Endothelial cell of umbilical vein (primary cell): ENCODE results near the gene JAGN1. TPM values are rescaled to one million over a fixed set of nuclear protein-coding genes. Genes with fewer than 3 reads are reported as not detected.

Source experiments
- BruUV-seq: library from RNA; stranded (reverse); fragments of 400-500 nt; replicated peaks from 2 replicates; lab custom pipeline; 2021; lab: Mats Ljungman, UMichigan
- CTCF ChIA-PET: fragments of 300-600, 350-600 bp; sonication (Branson Sonifier 250); formaldehyde crosslinking; loops from one replicate; lab custom pipeline; 2021; ENCODE audit warnings: antibody characterized with exemption, inconsistent platforms; lab: Charles Lee
- POLR2A ChIA-PET: fragments of 300-600, 350-600 bp; sonication (Branson Sonifier 250); formaldehyde crosslinking; loops from one replicate; lab custom pipeline; 2021; ENCODE audit warnings: antibody characterized with exemption, inconsistent platforms; lab: Charles Lee
- DNase-seq: peaks from one replicate; pipeline ENCODE4 v3.0.0-alpha.2; 2011; ENCODE audit warnings: low read depth, low spot score
- FAIRE-seq: peaks from 2 replicates; lab custom pipeline; 2011; peaks lifted over from hg19 to GRCh38; lab: Jason Lieb, UNC
- H2AFZ ChIP-seq: 2 replicates; pipeline ENCODE4 v1.6.0; 2012; ENCODE audit warnings: low read depth, low read length, control low read depth, inconsistent platforms
- H3K27ac ChIP-seq: 2 replicates; pipeline ENCODE4 v1.5.1; 2011; ENCODE audit warnings: low read depth, mild to moderate bottlenecking, control low read depth, low read length, moderate library complexity; ENCODE audit not compliant: insufficient read depth
- H3K27me3 ChIP-seq, 2 experiments: 2 replicates each; pipeline versions ENCODE4 v1.6.0 to v1.6.1; 2011; ENCODE audit warnings: low read length in 2 of 2, mixed read lengths in 1 of 2; ENCODE audit not compliant: control insufficient read depth in 2 of 2, insufficient read depth in 2 of 2
- H3K36me3 ChIP-seq, 2 experiments: 2 replicates in 1 of 2; 3 replicates in 1 of 2; pipeline ENCODE4 v1.5.1; 2011; ENCODE audit warnings: low read length in 2 of 2, mild to moderate bottlenecking in 1 of 2, moderate library complexity in 1 of 2; ENCODE audit not compliant: control insufficient read depth in 2 of 2, insufficient read depth in 2 of 2; ENCODE audit errors: extremely low read depth in 1 of 2
- H3K4me1 ChIP-seq: 3 replicates; pipeline ENCODE4 v1.5.1; 2011; ENCODE audit warnings: mild to moderate bottlenecking, low read length; ENCODE audit not compliant: control insufficient read depth, insufficient read depth; ENCODE audit errors: extremely low read depth
- H3K4me2 ChIP-seq: 2 replicates; pipeline ENCODE4 v1.6.1; 2011; ENCODE audit warnings: low read length, control low read depth, mixed read lengths; ENCODE audit not compliant: insufficient read depth
- H3K4me3 ChIP-seq, 3 experiments: fragments of 200-600 bp in 1 of 3; sonication (generic), shearing (Covaris generic) in 1 of 3; replicated peaks in 1 of 3; 2 replicates each; pipeline ENCODE4 v1.5.1; 2011 to 2016; ENCODE audit warnings: control low read depth in 3 of 3, low read length in 3 of 3, mild to moderate bottlenecking in 2 of 3, inconsistent platforms in 1 of 3, low read depth in 1 of 3, moderate library complexity in 1 of 3; ENCODE audit not compliant: insufficient read depth in 1 of 3
- H3K79me2 ChIP-seq: 2 replicates; pipeline ENCODE4 v1.6.0; 2012; ENCODE audit warnings: low read length, inconsistent platforms; ENCODE audit not compliant: control insufficient read depth, insufficient read depth
- H3K9ac ChIP-seq: replicated peaks from 2 replicates; pipeline ENCODE3; 2011; ENCODE audit warnings: low read length, control low read depth; ENCODE audit not compliant: insufficient read depth; ENCODE audit errors: extremely low read depth
- H3K9me1 ChIP-seq: replicated peaks from 3 replicates; pipeline ENCODE4 v1.6.0; 2011; ENCODE audit warnings: mild to moderate bottlenecking, low read length; ENCODE audit not compliant: control insufficient read depth, insufficient read depth; ENCODE audit errors: extremely low read depth
- H3K9me3 ChIP-seq: replicated peaks from 2 replicates; pipeline ENCODE4 v1.5.1; 2012; ENCODE audit warnings: low read length, inconsistent platforms; ENCODE audit not compliant: control insufficient read depth, insufficient read depth
- H4K20me1 ChIP-seq: replicated peaks from 2 replicates; pipeline ENCODE3; 2011; ENCODE audit warnings: mild to moderate bottlenecking, low read length; ENCODE audit not compliant: control insufficient read depth, insufficient read depth; ENCODE audit errors: extremely low read depth
- CTCF ChIP-seq, 2 donors: IDR thresholded peaks; 1 replicate in 1 of 2; 2 replicates in 1 of 2; pipeline ENCODE4 v1.5.1; 2011; ENCODE audit warnings: low read length in 2 of 2, mild to moderate bottlenecking in 2 of 2, moderate library complexity in 2 of 2, control low read depth in 1 of 2, inconsistent platforms in 1 of 2, low read depth in 1 of 2; ENCODE audit not compliant: insufficient read depth in 1 of 2; ENCODE audit errors: extremely low read depth in 1 of 2
- EZH2 ChIP-seq: IDR thresholded peaks from 2 replicates; pipeline ENCODE4 v1.6.1; 2012; ENCODE audit warnings: borderline replicate concordance, low read depth, mild to moderate bottlenecking, moderate library complexity, low read length, inconsistent platforms; ENCODE audit not compliant: severe bottlenecking
- FOS ChIP-seq: IDR thresholded peaks from 2 replicates; pipeline ENCODE4 v1.6.1; 2011; ENCODE audit warnings: mild to moderate bottlenecking, low read length, moderate library complexity, borderline replicate concordance; ENCODE audit not compliant: insufficient read depth
- JUN ChIP-seq: IDR thresholded peaks from 2 replicates; pipeline ENCODE4 v1.6.1; 2011; ENCODE audit warnings: borderline replicate concordance, low read depth; ENCODE audit not compliant: insufficient read length, insufficient read depth
- MAX ChIP-seq: IDR thresholded peaks from 2 replicates; pipeline ENCODE4 v1.6.1; 2011; ENCODE audit not compliant: insufficient read depth, insufficient read length
- MYC ChIP-seq: IDR thresholded peaks from one replicate; pipeline ENCODE4 v1.6.1; 2011; ENCODE audit warnings: mild to moderate bottlenecking, low read depth, low read length
- POLR2A ChIP-seq: IDR thresholded peaks from 2 replicates; pipeline ENCODE4 v1.6.1; 2012; ENCODE audit warnings: low read depth, mild to moderate bottlenecking, control low read depth, low read length
- POLR2AphosphoS5 ChIP-seq: IDR thresholded peaks from 2 replicates; pipeline ENCODE4 v1.6.1; 2012; ENCODE audit warnings: low read depth, mild to moderate bottlenecking, control low read depth, low read length, moderate library complexity; ENCODE audit not compliant: insufficient read depth
- dilution Hi-C: fragments of 300-500 bp; cut with MboI; formaldehyde crosslinking; loops from one replicate; pipeline ENCODE4 v1.15.0; 2019; ENCODE audit warnings: low sequenced_read_pairs; ENCODE audit not compliant: extremely low pct_ligation_motif_present
- intact Hi-C: fragments of 100-400 bp; cut with micrococcal nuclease; formaldehyde crosslinking; loops from one replicate; pipeline ENCODE4 v1.10.0; 2022
- polyA plus RNA-seq, 4 experiments: library from polyadenylated mRNA; depleted of rRNA in 3 of 4; stranded (reverse) in 3 of 4; unstranded in 1 of 4; fragments of >200 nt; gene quantifications; 2 replicates each; pipeline versions ENCODE4 v1.2.1 to v1.2.3, GENCODE V29; 2011 to 2012; ENCODE audit warnings: missing spikeins in 1 of 4
- total RNA-seq: library from RNA; stranded (reverse); gene quantifications from 2 replicates; pipeline ENCODE4 v1.2.3, GENCODE V29; 2021

The JAGN1 gene
- total and polyA plus RNA-seq, 2 donors (not counting 3 experiments of a cell fraction or from before 2014, with no cell fraction given): 29.6 to 46.5 TPM

GRCh38 chr3:9876991-9877390, 13.4 kb upstream of the JAGN1 start:
- no peak overlapping the region for H3K27ac ChIP-seq
- H3K9me1 ChIP-seq: no peaks in the 10 kb centered on the region
- H3K79me2 ChIP-seq: no peaks in the 10 kb centered on the region
- BruUV-seq: no TSS peak
- intact Hi-C loops (no loop called here), dilution Hi-C loops (no loop called here)
- no peak overlapping the region for H2AFZ ChIP-seq
- H3K36me3 ChIP-seq: no peaks in the 10 kb centered on the region
- no peaks in the 10 kb centered on the region for H3K4me1 ChIP-seq
- no peak overlapping the region for H3K4me3 ChIP-seq
- FAIRE-seq (no peak), DNase-seq (no peak)
- POLR2A ChIA-PET: no interaction called here
- TF ChIP-seq MAX: no peak
- TF ChIP-seq POLR2A: no peak
- TF ChIP-seq CTCF (IDR thresholded peaks at IDR 0.05; ENCODE audit: extremely low read depth in 1 of 2, insufficient read depth in 1 of 2, low read depth in 1 of 2, low read length in 2 of 2): no peak
- TF ChIP-seq MYC: no peak
- TF ChIP-seq FOS: no peak
- no peak for TF ChIP-seq EZH2
- no peaks in the 10 kb centered on the region for H3K27me3 ChIP-seq
- CTCF ChIA-PET: no interaction called here
- no peaks in the 10 kb centered on the region for H4K20me1 ChIP-seq
- H3K9me3 ChIP-seq: no peaks in the 10 kb centered on the region
- no peak overlapping the region for H3K9ac ChIP-seq
- H3K4me2 ChIP-seq: no peak overlapping the region

DNA sequence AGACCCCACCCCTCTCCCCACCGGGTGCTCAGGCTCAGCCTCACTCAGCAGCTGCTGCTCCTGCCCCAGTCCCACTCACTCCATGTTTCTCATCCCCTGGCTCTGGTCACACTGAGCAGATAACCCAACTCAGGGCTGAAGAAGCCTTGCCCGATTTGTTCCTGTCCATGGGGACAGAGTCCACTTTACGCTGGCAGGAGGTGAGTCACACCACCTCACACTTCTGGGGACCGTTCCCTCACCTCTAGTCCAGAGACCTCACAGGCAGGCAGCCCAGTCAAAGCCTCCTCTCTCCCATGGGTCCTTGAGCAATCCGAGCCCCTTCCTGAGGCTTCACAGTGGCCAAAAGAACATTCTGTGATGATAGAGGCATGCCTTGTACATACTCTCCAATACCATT, 11.7 kb upstream of the JAGN1 start:
- Histone ChIP-seq H3K36me3 (no peaks in the 10 kb centered on the region), H3K4me1 (no peaks in the 10 kb centered on the region), H3K79me2 (no peaks in the 10 kb centered on the region), H3K9me3 (no peaks in the 10 kb centered on the region), H3K27me3 (no peaks in the 10 kb centered on the region), H2AFZ (no peak overlapping the region), H3K27ac (no peak overlapping the region), H3K9ac (no peak overlapping the region), H3K4me2 (no peak overlapping the region), H4K20me1 (no peaks in the 10 kb centered on the region), H3K4me3 (no peak overlapping the region), H3K9me1 (no peaks in the 10 kb centered on the region)
- dilution Hi-C loops: no loop called here
- no peak for DNase-seq
- ChIA-PET CTCF (no interaction called here), POLR2A (no interaction called here)
- intact Hi-C loops: no loop called here
- TF ChIP-seq JUN (no peak), MYC (no peak), POLR2AphosphoS5 (no peak), FOS (no peak), MAX (no peak)
- no peak for FAIRE-seq
- no TSS peak for BruUV-seq
